Activated CD4-positive, alpha-beta T cell treated with anti-CD3 and anti-CD28 coated beads for 24 hours (primary cell): Measurements from ENCODE around the gene CYP4F2.
A peak's percentile ranks its signal among the peaks of the same experiment; 100 is the strongest.
"Not testable (repeated sequence)": the region's sequence is repeated elsewhere in the genome, so short reads cannot be mapped to it uniquely, and the experiment has no call there.

Experiments used
- DNase-seq, 2 donors: peaks; one replicate each; pipeline ENCODE4 v3.0.0-alpha.2; 2020; ENCODE audit warnings: low read depth in 2 of 2

CYP4F2 gene

GRCh38 chr19:15850385-15850784 lies 47.5 kb downstream of the CYP4F2 start:
- DNase-seq: no peak

DNA sequence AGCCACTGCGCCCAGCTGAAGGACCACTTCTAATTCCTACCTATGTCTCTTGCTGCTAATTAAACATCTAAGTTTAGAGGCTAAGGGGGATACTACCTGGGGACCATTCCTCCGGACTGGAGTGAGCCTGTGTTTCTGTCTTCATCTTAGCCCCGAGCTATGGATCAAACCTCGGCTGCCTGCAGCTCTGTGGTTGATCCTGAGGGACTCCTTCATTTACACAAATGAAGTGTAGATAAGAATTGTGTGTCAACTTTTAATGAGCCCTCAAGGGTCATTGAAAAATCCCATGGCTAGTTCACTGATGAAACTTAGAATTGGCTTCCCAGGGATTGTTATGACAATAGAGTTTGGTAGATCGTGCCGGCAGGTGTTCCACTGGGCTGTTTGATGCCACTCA lies 51.0 kb downstream of the CYP4F2 start:
- no peak for DNase-seq

GRCh38 chr19:15843894-15844222 lies 54.0 kb downstream of the CYP4F2 start:
- DNase-seq: not testable (repeated sequence)

- no peak for DNase-seq
These were observed 54.5 kb downstream of the CYP4F2 start for GRCh38 chr19:15843203-15843893.

DNA sequence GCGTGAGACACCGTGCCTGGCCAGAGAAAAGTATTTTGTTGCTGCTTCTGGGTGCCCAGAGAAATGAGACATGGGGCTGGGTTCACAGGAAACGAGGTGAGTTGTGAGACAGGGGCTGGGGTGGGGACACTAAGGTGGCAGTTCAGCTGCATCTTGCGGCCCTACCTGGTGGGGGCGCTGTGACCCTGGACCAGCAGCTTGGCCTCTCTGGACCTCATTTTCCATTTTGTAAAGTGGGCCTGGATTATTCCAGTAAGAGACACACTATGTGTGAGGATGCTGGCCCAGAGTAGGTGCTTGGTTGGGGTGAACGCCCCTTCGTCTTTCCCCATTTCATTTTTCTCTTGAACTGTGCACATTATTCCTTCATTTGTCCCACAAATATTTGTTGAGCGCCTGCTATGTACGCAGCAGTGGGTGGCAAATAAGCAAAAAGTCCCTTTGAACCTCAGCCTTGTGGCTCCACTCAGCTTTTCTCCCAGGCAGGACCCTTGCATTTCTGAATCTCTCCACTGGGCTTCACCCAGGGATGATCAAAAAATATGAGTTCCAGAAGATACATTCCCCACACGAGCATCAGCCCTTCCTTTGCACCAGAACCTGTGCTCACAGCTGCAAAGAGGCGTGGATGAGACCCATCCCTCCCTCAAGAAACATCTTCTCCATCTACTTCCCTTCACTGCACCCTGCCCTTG lies 55.9 kb downstream of the CYP4F2 start:
- DNase-seq: peak in 1 of 2 donors; percentile 4

- DNase-seq: no peak
These were observed 57.0 kb downstream of the CYP4F2 start for GRCh38 chr19:15840833-15841232.

- DNase-seq: not testable (repeated sequence)
These were observed 58.0 kb downstream of the CYP4F2 start for GRCh38 chr19:15839888-15840287.

DNA sequence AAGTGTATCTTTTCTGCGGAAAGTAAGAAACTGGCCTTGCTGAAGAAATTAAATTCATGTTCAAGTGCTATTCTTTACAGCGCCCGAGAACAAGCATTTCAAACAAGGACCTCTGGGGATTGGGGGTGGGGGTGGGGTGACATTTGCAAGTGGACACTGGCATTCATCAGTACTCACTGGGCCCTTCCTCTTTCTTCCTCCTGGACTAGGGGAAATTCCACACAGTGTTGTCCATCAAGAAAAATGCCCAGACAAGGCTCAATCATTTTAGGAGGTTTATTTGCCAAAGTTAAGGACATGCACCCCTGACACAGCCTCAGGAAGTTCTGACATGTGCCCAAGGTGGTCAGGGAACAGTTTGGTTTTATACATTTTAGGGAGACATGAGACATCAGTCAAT lies 59.5 kb downstream of the CYP4F2 start:
- no peak for DNase-seq

GRCh38 chr19:15837221-15837731 lies 60.6 kb downstream of the CYP4F2 start:
- peak in 1 of 2 donors; percentile 3 for DNase-seq

GRCh38 chr19:15836330-15837220 lies 61.3 kb downstream of the CYP4F2 start:
- peak; percentile 91 to 95 for DNase-seq

GRCh38 chr19:15835565-15836329 lies 62.1 kb downstream of the CYP4F2 start:
- not testable (repeated sequence) for DNase-seq

GRCh38 chr19:15834232-15834631 lies 63.6 kb downstream of the CYP4F2 start:
- not testable (repeated sequence) for DNase-seq

GRCh38 chr19:15831626-15832025 lies 66.2 kb downstream of the CYP4F2 start:
- DNase-seq: no peak

- no peak for DNase-seq
These were observed 68.1 kb downstream of the CYP4F2 start for GRCh38 chr19:15829786-15830185.

DNA sequence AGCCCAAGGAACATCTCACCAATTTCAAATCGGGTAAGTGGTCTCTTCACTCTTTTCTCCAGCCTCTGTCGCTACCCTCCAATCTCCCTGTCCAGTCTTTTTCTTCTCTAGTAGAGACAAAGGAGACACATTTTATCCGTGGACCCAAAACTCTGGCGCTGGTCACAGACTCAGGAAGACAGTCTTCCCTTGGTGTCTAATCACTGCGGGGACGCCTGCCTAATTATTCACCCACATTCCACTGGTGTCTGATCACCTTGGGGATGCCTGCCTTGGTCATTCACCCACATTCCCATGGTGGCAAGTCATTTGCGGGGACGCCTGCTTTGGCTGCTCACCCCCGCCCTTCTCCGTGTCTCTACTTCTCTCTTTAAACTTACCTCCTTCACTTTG lies 68.6 kb downstream of the CYP4F2 start:
- DNase-seq: no peak

DNA sequence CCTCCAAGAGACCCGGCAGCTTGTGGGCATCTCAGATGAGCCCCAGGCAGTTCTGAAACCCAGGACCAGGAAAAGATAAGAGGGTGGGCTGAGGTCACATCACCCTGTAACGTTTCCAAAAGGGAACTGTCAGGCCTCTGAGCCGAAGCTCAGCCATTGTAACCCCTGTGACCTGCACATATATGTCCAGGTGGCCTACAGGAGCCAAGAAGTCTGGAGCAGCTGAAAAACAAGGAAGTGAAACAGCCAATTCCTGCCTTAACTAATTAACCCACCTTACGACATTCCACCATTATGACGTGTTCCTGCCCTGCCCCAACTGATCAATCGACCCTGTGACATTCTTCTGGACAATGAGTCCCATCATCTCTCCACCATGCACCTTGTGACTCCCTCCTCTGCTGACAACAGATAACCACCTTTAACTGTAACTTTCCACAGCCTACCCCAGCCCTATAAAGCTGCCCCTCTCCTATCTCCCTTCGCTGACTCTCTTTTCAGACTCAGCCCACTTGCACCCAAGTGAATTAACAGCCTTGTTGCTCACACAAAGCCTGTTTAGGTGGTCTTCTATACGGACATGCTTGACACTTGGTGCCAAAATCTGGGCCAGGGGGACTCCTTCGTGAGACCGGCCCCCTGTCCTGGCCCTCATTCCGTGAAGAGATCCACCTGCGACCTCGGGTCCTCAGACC lies 69.1 kb downstream of the CYP4F2 start:
- DNase-seq: not testable (repeated sequence)

GRCh38 chr19:15828121-15828610 lies 69.7 kb downstream of the CYP4F2 start:
- DNase-seq: no peak
